Measurements from ENCODE around the gene SSB.
A peak's percentile ranks its signal among the peaks of the same experiment; 100 is the strongest.
"Not testable (repeated sequence)": the region's sequence is repeated elsewhere in the genome, so short reads cannot be mapped to it uniquely, and the experiment has no call there.

SSB gene

DNA sequence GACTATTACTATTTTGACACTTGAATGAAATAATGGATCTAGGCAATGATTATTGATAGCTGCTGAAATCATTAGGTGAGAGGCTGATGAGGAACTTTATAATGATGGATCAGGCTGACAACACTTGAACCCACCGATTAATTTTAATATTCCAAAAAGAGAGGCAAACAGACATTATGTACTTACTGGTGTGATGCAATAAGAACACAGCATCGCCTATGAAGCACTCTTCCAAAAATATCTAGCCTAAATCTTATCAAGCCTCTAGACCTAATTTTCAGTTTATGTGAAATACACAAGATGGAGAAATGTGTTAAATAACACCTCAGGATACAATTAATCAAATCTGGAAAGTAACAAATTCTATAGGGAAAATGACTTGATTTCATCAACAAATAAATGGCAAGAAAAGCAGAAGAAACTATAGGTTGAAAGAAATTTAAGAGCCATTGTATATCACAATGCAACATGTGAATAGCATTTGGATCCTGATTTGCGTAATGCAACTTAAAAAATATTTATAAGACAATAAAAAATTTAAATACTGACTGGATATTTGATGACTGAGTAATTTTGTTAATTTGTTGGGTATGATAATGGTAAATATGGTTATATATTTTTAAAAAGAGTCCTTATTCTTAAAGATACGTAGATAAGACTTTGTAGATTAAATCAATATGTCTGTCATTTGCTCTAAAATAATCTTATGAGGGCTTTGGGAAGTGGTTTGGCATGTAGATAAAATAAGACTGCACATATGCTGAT lies 17.2 kb upstream of the SSB start:
- intact Hi-C loops (cut with DNase I): no loop called here
- no peak for DNase-seq

DNA sequence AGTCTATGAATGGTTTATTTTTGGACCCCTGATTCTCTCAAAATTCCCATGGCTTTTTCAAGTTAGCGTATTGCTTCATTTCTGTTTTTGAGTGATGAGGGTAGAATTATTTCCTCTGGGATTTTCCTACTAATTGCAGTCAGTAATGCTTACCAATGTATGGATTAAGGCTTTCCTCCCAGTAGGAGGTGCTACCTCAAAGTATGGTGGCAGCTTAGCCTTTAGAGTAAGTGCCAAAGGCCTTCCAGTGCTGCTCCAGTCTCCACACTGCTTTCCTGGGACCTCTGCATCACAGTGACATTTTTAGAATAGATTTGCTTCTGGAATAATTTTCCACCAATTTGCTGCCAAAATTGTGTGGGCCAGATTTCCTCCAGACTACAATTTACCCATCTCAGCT lies 16.2 kb upstream of the SSB start:
- no peak for DNase-seq
- intact Hi-C loops (cut with DNase I): no loop called here

DNA sequence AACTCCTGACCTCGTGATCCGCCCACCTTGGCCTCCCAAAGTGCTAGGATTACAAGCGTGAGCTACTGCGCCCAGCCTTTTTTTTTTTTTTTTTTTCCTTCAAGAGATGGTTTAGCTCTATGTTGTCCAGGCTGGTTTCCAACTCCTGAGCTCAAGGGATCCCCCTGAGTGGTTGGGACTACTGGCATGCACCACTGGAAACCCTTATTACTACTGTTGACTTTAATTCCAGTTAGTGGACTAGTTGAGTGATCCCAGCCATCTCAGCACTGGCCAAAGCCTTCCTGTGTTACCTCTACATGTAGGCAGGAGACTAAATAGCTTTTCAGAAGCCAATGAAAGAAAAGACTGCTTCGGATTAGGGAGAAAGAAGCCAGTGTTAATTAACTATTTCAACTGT lies 8.1 kb upstream of the SSB start:
- no peak for DNase-seq
- intact Hi-C loops (cut with DNase I): no loop called here

DNA sequence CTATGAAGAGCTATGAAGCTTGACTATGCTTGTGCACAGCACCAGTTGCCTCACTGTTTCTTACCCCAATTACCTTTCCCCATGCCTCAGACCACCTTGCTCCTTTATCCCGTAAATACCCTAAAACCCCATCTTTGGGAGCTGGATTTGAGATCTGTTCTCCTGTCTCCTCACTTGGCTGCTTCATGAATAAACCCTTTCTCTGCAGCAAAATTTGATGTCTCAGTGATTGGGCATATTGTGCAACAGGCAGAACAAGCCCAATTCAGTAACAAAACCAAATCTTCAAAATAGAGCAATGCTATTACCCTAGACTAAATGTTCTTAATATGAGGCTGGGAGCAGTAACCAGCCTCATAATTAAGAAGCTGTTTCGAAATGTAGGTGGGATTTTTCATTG lies 3.5 kb upstream of the SSB start:
- DNase-seq: no peak
- intact Hi-C loops (cut with DNase I): no loop called here

DNA sequence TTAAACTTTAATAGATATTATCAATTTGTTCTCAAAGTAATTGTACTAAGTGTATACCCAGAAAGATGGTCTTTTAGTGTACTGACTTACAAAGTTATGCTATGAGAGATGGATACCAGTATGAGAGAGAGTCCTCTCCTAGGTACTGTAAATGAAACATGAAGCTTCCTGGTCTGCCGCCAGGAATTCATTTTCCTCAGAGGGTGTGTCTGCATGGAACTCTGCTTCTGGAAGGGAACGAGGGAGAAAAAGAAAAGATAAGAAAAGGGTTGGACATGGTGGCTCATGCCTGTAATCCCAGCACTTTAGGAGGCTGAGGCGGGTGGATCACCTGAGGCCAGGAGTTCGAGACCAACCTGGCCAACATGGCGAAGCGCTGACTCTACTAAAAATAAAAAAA lies 2.2 kb upstream of the SSB start:
- no peak for DNase-seq
- intact Hi-C loops (cut with DNase I): no loop called here

DNA sequence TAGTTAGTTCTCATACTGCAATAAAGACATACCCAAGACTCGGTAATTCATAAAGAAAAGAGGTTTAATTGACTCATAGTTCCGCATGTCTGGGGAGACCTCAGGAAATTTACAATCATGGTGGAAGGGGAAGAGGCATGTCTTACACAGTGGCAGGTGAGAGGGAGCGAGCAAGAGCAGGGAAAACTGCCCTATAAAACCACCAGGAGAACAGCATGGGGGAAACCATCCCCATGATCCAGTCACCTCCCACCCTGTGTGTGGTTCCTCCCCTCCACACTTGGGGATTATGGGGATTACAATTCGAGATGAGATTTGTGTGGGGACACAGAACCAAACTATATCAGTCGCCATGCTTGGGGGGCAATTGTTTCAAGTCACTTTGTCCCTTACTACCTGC lies 1.1 kb upstream of the SSB start:
- intact Hi-C loops (cut with DNase I): no loop called here
- no peak for DNase-seq

DNA sequence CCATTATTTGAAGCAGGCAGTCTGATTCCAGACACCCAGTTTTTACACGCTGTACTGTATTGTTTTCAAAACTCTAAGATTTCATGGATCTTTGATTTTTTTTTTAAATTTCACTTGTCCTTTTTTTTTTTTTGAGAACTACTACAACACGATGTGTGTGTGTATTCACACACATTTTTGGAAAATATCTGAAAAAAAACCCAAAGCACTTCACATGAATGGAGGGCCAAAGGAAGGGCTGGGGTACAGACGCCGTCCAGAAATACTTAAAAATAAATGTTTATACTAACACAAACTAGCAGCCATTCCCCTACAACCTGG lies 314 bp upstream of the SSB start:
- intact Hi-C loops (cut with DNase I): no loop called here
- DNase-seq: no peak

DNA sequence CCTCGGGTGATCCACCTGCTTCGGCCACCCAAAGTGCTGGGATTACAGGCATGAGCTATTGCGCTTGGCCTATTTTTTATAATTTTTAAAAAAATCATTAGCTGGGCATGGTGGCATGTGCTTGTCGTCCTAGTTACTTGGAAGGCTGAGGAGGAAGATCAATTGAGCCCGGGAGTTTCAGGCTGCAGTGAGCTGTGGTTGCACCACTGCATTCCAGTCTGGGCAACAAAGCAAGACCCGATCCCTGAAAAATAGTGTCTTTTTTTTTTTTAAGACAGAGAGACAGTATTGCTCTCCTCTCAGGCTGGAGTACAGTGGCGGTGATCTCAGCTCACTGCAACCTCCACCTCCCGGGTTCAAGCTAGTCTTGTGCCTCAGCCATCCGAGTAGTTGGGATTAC lies 4.8 kb downstream of the SSB start:
- intact Hi-C loops (cut with DNase I): no loop called here
- DNase-seq: no peak

DNA sequence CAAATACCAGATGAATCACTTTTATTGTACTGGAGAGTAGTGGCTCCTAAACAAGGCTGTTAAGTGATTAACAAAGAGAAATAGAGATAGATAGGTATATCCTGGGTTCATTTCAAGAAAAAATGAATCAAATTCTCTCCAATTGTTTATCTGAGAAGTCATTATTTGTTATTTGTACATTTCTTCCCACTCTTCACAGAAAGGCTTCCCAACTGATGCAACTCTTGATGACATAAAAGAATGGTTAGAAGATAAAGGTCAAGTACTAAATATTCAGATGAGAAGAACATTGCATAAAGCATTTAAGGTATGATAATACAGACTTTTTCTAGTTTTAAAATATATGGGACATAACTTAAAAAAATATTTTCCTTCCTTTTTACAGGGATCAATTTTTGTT lies 7.9 kb downstream of the SSB start:
- intact Hi-C loops (cut with DNase I): no loop called here
- no peak for DNase-seq

DNA sequence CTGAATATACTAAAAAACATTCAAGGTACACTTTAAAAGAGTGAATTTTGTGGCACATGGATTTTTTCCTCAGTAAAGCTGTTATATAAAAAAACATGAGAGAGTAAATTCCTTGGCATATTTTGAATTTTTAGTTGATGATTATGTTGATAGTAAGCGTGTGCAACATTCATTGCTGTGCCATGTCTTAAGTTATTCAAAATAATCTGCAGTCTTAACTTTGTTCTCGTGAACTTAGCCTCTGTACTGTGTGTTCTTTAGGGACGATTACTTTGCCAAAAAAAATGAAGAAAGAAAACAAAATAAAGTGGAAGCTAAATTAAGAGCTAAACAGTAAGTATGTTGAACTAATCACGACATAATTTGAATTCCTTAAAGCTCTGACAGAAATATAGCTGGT lies 9.6 kb downstream of the SSB start:
- intact Hi-C loops (cut with DNase I): no loop called here
- no peak for DNase-seq

DNA sequence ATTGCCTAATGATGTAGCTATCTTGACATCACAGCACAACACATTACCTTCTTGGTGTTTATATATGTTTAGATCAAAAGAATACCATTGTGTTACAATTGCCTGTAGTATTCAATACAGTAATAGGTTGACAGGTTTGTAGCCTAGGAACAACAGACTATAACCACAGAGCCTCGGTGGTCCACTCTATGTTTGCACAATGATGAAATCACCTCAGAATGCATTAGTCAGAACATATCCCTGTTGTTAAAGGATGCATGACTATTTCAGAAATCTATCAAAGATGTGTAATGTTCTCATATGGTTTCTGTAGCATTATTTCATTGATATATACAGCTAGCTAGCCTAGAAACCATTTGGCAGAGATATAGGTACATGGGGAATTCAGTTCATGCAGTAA lies 17.2 kb downstream of the SSB start:
- intact Hi-C loops (cut with DNase I): no loop called here
- DNase-seq: no peak

DNA sequence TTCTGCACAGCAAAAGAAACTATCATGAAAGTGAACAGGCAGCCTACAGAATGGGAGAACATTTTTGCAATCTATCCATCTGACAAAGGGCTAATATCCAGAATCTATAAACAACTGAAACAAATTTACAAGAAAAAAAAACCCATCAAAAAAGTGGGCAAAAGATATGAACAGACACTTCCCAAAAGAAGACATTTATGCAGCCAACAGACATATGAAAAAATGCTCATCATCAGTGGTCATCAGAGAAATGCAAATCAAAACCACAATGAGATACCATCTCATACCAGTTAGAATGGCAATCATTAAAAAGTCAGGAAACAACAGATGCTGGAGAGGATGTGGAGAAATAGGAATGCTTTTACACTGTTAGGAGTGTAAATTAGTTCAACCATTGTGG lies 18.3 kb downstream of the SSB start:
- intact Hi-C loops (cut with DNase I): not testable (repeated sequence)

DNA sequence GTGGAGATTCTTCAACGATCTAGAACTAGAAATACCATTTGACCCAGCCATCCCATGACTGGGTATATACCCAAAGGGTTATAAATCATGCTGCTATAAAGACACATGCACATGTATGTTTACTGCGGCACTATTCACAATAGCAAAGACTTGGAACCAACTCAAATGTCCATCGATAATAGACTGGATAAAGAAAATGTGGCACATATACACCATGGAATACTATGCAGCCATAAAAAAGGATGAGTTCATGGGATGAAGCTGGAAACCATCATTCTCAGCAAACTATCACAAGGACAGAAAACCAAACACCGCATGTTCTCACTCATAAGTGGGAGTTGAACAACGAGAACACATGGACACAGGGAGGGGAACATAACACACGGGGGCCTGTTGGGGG lies 18.7 kb downstream of the SSB start:
- DNase-seq; intact Hi-C loops (cut with DNase I): not testable (repeated sequence)

More for the DNA sequence above, 18.3 kb downstream of the SSB start:
- not testable (repeated sequence) for DNase-seq

DNA sequence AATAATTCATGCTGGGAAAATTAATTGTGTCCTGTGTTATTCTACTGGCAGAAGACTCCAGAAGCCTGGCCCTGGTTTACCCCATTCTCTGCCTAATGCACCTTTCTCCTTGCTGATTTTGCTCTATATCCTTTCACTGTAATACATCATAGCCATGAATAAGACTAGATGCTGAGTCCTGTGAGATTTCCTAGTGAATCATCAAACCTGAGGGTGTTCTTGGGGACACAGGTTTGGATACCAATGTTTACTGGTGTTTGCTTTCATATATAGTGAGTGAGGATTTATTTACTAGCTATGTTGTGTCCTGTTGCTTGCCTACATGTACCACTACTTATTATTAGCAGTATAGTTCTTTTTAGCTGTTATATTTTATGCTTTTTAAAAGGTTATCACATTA lies 19.6 kb downstream of the SSB start:
- intact Hi-C loops (cut with DNase I): no loop called here
- no peak for DNase-seq

DNA sequence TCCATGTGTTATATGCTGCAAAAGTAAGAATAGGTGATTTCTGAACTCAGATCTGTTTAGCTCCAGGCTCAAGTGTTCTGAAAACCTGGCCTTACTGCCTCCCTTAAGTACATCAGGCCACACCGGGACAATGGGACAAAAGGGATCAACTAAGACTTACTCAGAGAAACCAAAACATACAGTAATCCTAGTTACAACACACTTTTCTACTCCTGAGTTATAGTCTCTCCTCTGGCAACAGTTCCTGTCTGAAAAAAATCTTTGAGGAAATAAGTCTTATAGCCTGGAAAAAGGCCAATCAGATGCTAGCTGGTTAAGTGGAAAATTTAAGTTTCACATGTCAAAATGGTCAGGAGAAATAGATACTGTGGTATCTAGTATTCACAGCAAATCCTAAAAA lies 20.4 kb downstream of the SSB start:
- DNase-seq: no peak
- intact Hi-C loops (cut with DNase I): no loop called here

DNA sequence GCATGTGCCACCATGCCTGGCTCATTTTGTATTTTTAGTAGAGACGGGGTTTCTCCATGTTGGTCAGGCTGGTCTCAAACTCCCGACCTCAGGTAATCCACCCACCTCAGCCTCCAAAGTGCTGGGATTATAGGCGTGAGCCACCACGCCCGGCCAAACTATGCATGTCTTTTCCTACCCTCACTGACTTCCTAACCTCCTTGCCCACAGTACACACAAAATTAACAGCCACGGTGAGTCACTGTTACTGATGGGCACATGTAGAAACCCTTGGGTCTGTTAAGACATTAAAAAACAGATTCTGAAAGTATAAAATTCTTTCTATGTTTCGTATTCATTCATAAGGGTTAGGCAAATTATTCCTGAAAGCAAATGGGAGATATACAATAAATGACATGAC lies 21.4 kb downstream of the SSB start:
- intact Hi-C loops (cut with DNase I); DNase-seq: not testable (repeated sequence)

DNA sequence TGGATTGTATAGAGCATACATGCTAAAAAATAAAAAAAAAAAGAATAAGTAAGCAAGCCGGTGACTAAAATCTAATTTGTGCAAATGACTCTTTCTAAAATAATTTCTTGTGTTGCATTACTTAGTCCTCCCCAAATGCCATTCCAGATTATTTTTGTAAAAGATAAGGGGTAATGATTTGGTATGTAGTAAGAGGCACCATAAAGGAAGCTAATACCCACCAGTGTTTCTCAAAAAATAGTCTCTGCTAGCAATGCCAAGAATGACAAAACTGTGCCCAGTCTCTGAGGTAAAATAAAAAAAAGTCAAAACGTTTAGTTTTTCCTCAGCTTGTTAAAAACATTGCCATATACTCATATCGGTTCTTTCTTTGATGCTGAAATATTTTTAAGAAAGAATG lies 23.4 kb downstream of the SSB start:
- intact Hi-C loops (cut with DNase I): loop anchor here (2.0 kb wide), 1 partner anchor 21 kb away; no protein-coding TSS in a partner anchor
- DNase-seq: no peak

DNA sequence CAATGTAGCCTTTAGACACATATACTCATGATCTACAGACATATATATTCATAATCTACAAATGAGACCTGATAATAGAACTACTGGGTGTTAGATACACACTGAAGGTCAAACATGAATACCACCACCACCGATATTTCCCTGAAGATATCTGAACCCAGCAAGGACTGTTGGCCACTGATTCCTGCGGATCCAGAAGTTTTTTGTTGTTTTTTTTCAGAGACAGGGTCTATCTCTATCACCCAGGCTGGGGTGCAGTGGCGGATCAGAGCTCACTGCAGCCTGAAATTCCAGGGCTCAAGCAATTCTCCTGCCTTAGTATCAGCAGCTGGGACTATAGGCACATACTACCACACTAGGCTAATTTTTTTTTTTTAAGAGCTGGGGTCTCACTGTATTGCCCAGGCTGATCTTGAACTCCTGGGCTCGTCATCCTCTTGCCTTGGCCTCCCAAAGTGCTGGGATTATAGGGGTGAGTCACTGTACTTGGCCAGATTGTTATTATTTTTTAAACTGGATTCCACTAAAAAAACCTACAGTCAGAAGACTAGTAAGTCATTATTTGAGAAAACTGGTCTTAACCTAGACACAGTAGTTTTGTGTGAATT lies 24.2 kb downstream of the SSB start:
- intact Hi-C loops (cut with DNase I): loop anchor here (2.0 kb wide), 1 partner anchor 22 kb away; no protein-coding TSS in a partner anchor

DNA sequence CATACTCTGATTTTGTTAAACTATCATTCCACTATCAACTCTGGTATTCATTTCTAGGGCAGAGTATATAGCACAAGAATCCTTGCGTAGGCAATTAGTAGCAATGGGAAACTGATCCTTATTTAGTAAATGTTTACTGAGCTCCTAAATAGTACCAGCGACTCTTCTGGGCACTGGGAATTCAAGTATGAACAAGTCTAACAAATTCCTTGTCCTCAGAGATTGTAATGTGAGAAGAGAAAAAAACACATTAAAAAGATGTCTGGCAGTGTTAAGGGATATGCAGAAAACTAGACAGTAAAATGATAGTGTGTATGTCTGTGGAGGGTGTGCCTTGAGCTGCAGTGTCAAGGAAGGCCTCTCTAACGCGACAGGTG lies 25.3 kb downstream of the SSB start:
- DNase-seq: no peak
- intact Hi-C loops (cut with DNase I): loop anchor here (1.0 to 2.0 kb wide), 2 partner anchors 23 to 53 kb away; no protein-coding TSS in a partner anchor

More for the DNA sequence above, 24.2 kb downstream of the SSB start:
- no peak for DNase-seq

DNA sequence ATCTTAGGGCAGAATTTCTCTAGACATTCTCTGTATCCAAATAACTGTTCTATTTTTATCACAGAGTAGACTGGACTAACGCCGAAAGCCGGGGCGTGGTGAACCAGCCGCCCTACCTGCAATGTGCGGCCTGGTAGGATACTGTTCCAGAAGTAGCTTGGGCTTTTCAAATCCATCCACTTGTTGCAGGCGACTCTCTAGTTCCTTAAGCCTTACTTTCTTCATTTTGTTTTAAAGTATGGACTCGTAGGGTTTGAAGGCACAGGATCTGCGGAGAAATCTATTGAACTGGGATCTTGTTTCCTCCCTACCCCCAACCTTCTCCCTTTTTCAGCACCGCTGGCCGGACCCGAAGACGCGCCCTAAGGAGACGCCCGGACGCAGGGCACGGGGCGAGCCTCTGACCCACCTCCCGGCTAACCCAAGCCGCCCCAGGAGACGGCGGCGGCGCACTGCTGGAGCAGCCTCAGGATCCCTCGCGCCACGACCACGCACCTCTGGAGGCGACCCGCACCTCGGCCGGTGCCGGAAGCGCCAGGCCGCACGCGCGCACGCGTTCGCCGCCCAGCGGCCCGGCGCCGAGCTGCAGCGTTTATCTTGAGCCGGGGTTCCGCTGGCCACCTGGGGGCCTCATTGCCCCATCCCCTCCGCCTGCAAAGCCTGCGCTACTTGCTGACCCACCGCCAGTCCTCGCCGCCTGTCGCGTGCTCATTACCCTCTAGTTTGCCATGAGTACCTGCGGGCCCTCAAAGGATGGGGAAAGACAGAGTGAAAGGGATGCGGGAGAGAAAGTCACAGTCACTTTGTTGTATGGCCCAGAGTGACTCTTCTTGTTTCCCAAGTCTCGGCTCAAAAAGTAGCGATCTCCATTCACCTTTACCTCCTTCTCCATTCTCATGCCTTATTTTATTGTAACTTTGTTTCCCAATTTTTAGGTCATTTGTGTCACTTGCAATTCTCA lies 26.0 kb downstream of the SSB start, which contains the start of gene METTL5:
Gene METTL5 (minus strand): TSS at position 533 of the 961 bp plus-strand sequence. CDS start 308 bp downstream, at position 225.
- intact Hi-C loops (cut with DNase I): loop anchor here (1.0 kb wide), 2 partner anchors 53 to 104 kb away; no protein-coding TSS in a partner anchor
- DNase-seq: peak; percentile 66 to 98 (median 81)

All from posterior cingulate gyrus (tissue), 11 donors.